ENCODE results near the gene PUS3.

- no peak for TF ChIP-seq BHLHE40 (IDR thresholded peaks at IDR 0.05; ENCODE audit: borderline replicate concordance)
- TF ChIP-seq SP1 (IDR thresholded peaks at IDR 0.05) = no peak
- no peak for TF ChIP-seq ELF4 (IDR thresholded peaks at IDR 0.05)
- TF ChIP-seq FOXA1 (IDR thresholded peaks at IDR 0.05) = no peak
- no peak for TF ChIP-seq ARNT (IDR thresholded peaks at IDR 0.05)
- TF ChIP-seq CTBP1 (IDR thresholded peaks at IDR 0.05; ENCODE audit: borderline replicate concordance) = no peak
- no peak for TF ChIP-seq LEF1 (IDR thresholded peaks at IDR 0.05; ENCODE audit: borderline replicate concordance)
These were observed 29.0 kb downstream of the PUS3 start for GRCh38 chr11:125873881-125874555.
